ENCODE measurements around the gene PPFIA4.
"Not testable (repeated sequence)": the region's sequence is repeated elsewhere in the genome, so short reads cannot be mapped to it uniquely, and the experiment has no call there.

PPFIA4 gene

DNA sequence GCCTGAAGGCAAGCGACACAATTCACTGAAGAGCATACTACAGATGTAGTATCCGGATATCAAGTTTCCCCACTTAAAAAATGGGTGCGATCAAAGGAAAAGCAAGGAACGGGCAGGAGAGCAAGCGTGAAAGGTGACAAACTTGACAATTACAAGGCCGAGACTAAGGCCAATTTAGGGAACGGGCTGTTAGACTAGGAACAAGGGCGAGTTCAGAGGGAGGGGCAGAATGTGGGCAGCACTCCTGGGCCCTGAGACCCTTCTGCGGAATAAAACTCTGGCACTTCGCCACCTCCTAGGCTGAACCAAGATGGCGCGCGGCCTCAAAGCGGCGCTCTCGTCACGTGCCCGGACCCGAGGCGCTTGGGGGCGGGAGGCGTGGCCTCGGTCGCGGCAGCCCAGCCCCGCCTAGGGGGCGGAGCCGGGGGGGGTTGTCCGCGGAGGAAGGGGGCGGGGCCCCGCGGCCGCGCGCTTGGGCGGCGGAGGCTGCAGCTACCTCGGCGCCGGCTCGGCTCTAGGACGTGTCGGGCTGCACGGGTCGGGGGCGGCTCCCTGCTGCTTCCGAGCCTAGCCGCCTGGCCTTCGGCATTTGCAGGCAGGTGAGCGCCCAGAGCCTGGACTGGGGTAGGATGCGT, at the start of gene PPFIA4:
PPFIA4 (plus strand) TSS at position 461 of the 635 bp plus-strand sequence. CDS start 12,518 bp downstream, outside the sequence.
- peak; percentile 83 for DNase-seq (ENCODE audit: low spot score)

GRCh38 chr1:202976633-202977032, 49.7 kb upstream of the PPFIA4 start:
- DNase-seq (ENCODE audit: low spot score) = no peak

- DNase-seq (ENCODE audit: low spot score) = no peak
Measured at GRCh38 chr1:202979459-202979858, 46.8 kb upstream of the PPFIA4 start.

- no peak for DNase-seq (ENCODE audit: low spot score)
Measured at GRCh38 chr1:202981939-202982338, 44.4 kb upstream of the PPFIA4 start.

GRCh38 chr1:202982715-202983430, 43.4 kb upstream of the PPFIA4 start:
- DNase-seq (ENCODE audit: low spot score) = no peak

DNA sequence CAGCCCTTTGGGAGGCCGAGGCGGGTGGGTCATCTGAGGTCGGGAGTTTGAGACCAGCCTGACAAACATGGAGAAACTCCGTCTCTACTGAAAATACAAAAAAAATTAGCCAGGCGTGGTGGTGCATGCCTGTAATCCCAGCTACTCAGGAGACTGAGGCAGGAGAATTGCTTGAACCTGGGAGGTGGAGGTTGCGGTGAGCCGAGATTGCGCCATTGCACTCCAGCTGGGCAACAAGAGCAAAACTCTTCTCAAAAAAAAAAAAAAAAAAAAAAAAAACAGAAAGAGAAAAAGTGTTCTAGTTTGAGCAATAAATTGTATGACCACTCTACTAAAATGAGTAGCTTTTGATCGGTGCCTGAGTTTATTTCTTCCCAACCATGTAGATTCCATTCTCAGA, 40.2 kb upstream of the PPFIA4 start:
- DNase-seq (ENCODE audit: low spot score) = not testable (repeated sequence)

- DNase-seq (ENCODE audit: low spot score) = no peak
Measured at GRCh38 chr1:202987255-202987654, 39.0 kb upstream of the PPFIA4 start.

- no peak for DNase-seq (ENCODE audit: low spot score)
Measured at GRCh38 chr1:202987922-202988583, 38.2 kb upstream of the PPFIA4 start.

- no peak for DNase-seq (ENCODE audit: low spot score)
Measured at GRCh38 chr1:202989879-202990278, 36.4 kb upstream of the PPFIA4 start.

GRCh38 chr1:202991112-202991511, 35.2 kb upstream of the PPFIA4 start:
- DNase-seq (ENCODE audit: low spot score) = no peak

DNA sequence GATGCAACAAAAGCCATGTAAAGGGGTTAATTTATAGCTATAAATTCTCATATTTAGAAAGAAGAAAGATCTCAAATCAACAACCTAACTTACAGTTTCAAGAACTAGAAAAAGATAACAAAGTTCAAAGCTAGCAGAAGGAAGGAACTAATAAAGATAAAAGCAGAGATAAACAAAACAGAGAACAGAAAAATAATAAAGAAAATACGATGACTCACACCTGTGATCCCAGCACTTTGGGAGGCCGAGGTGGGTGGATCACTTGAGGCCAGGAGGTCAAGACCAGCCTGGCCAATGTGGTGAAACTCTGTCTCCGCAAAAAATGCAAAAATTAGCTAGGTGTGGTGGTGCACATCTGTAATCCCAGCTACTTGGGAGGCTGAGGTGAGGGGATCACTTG, 31.5 kb upstream of the PPFIA4 start:
- DNase-seq (ENCODE audit: low spot score) = peak; percentile 26

GRCh38 chr1:202998836-202999750, 27.2 kb upstream of the PPFIA4 start:
- DNase-seq (ENCODE audit: low spot score) = peak; percentile 57

DNA sequence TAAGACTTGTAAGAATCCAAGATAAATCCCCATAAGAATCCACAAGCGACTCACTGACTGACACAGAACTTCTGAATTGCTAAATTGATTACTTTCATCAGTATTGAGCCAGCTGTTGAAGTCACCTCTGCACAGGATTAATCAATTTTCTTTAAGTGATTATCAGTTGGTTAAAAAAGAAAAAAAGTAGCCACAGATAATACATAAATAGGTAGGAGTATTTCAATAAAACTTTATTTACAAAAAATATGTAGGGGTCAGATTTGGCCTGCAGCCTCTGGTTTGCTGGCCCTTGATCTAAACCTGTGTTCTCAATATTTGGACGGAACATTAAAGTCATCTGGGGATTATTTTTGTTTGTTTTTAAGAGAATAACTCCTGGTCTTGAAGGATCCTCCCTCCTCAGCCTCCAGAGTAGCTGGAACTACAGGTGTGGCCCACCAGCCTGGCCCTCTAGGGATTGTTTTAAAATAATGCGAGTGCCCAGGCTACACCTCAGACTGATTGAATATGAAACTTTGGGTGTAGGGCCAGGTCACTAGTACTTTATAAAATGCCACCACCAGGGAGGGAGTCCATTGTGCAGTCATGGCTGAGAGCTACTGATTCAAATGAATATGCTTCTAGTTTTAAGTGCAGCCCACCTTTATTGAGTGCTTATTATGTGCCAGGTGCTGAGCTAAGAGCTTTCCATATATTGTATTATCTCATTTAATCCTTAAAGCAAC, 25.9 kb upstream of the PPFIA4 start:
- no peak for DNase-seq (ENCODE audit: low spot score)

- DNase-seq (ENCODE audit: low spot score) = no peak
Measured at GRCh38 chr1:203001986-203002385, 24.3 kb upstream of the PPFIA4 start.

DNA sequence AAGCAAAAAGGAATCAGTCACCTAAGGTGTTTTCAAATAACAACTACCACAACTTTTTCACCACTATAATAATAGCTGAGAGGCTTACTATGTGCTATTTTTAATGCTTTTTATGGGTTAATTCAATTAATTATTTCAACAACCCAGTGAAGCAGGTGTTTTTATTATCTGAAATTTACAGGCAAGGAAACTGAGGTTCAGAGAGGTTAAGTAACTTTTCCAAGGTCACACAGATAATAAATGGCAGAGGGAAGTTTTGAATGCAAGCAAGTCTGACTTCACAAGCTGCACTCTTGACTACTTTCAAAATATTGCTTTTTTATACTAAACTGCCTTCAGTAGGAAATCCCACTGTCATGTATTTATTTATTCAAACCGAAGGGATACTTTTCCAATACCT, 23.3 kb upstream of the PPFIA4 start:
- no peak for DNase-seq (ENCODE audit: low spot score)

DNA sequence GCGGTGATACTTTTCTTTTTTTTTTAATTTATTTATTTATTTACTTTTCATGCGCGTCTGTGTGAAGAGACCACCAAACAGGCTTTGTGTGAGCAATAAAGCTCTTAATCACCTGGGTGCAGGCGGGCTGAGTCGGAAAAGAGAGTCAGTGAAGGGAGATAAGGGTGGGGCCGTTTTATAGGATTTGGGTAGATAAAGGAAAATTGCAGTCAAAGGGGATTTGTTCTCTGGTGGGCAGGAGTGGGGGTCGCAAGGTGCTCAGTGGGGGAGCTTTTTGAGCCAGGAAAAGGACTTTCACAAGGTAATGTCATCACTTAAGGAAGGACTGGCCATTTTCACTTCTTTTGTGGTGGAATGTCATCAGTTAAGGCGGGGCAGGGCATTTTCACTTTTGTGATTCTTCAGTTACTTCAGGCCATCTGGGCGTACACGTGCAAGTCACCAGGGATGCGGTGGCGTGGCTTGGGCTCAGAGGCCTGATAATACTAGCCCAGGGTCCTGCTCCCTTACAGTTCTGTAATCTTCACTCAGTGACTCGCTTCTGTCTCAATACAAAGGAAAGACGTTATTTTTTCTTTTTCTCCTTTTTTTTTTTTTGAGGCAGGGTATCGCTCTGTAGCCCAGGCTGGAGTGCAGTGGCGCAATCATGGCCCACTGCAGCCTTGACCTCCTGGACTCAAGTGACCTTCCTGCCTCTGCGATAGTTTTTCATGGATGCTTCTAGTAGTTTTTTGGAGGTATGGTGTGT, 20.7 kb upstream of the PPFIA4 start:
- not testable (repeated sequence) for DNase-seq (ENCODE audit: low spot score)

DNA sequence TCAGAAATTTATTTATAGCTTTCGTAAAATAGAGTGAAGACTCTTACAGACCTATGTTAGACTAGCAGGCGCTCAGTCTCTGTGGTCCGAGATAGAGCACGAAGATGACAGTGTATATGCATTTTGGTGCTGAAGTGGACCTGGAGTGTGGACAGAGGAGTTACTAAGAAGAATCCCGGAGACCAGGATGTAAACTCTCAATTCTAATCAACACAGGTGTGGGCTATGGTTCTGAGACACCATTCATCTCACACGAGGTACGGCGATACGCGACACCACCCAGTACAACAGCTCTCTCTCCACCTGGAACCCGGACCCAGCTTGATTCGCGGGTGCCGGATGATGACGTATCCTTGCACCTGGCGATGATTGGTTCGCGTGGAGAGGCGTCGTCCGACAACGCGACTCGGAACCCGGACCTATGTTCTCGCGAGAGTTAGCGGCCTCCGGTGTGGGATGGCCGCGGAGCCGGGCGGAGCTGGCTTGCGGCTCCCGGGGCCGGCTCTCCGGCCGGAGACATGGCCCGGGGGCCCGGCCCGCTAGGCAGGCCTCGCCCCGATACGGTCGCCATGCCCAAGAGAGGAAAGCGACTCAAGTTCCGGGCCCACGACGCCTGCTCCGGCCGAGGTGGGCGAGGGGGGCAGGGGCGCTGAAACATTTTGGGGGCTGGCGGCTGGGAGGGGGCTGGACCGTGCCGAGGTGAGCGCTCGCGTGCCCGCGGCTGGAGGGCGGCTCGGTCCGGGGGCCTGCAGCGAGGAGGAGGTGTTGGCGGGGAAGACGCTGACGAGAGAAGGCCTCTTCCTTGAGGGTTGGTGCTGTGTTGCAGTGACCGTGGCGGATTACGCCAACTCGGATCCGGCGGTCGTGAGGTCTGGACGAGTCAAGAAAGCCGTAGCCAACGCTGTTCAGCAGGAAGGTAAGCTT, 19.1 kb upstream of the PPFIA4 start, which contains the start of gene TMEM183A:
TMEM183A (plus strand) TSS at position 427 of the 924 bp plus-strand sequence; CDS start at position 519, 92 bp downstream.
- DNase-seq (ENCODE audit: low spot score) = peak; percentile 98

- no peak for DNase-seq (ENCODE audit: low spot score)
Measured at GRCh38 chr1:203009185-203009584, 17.1 kb upstream of the PPFIA4 start.

- no peak for DNase-seq (ENCODE audit: low spot score)
Measured at GRCh38 chr1:203011582-203011981, 14.7 kb upstream of the PPFIA4 start.
